ENCODE measurements around the gene PROB1. TPM values are rescaled to one million over a fixed set of nuclear protein-coding genes. Genes with fewer than 3 reads are reported as not detected.
A peak's percentile ranks its signal among the peaks of the same experiment; 100 is the strongest.

The PROB1 gene
- total and polyA plus RNA-seq, 2 of the 13 experiments (the other 11 are each of a cell fraction or from before 2014, with no cell fraction given), result 0.69 to 1.1 TPM

- TF ChIP-seq GMEB1 (CRISPR knock-in tag; IDR thresholded peaks at IDR 0.05; ENCODE audit: borderline replicate concordance) (peak; percentile 32; the same call in 1 of the 2 replicates), TMF1 (CRISPR knock-in tag; IDR thresholded peaks at IDR 0.05; ENCODE audit: low read depth) (no peak), ZNF136 (CRISPR knock-in tag; IDR thresholded peaks at IDR 0.05; ENCODE audit: low read depth) (no peak), SOX5 (CRISPR knock-in tag; IDR thresholded peaks at IDR 0.05; ENCODE audit: borderline replicate concordance) (no peak), ZBTB42 (CRISPR knock-in tag; IDR thresholded peaks at IDR 0.05) (0 out of 2 replicates have a peak, but pooled peaks have one; percentile 73), RARG (CRISPR knock-in tag; IDR thresholded peaks at IDR 0.05; ENCODE audit: low read depth) (no peak), ZBTB1 (CRISPR knock-in tag; IDR thresholded peaks at IDR 0.05; ENCODE audit: borderline replicate concordance) (no peak), IKZF1 (IDR thresholded peaks at IDR 0.05) (no peak), MEIS1 (CRISPR knock-in tag; IDR thresholded peaks at IDR 0.05; ENCODE audit: borderline replicate concordance) (no peak), IRX3 (CRISPR knock-in tag; IDR thresholded peaks at IDR 0.05; ENCODE audit: borderline replicate concordance, low read depth) (no peak), TFDP1 (CRISPR knock-in tag; IDR thresholded peaks at IDR 0.05; ENCODE audit: borderline replicate concordance) (no peak), MAZ (IDR thresholded peaks at IDR 0.05; ENCODE audit: borderline replicate concordance, low read depth, low read length) (peak; percentile 27; the same call in 1 of the 2 replicates), MAZ (CRISPR knock-in tag; IDR thresholded peaks at IDR 0.05; ENCODE audit: low read depth) (peak; percentile 60; the same call in 1 of the 2 replicates), ZKSCAN8 (CRISPR knock-in tag; IDR thresholded peaks at IDR 0.05; ENCODE audit: borderline replicate concordance) (no peak), ZNF230 (CRISPR knock-in tag; IDR thresholded peaks at IDR 0.05) (no peak), PPARG (CRISPR knock-in tag; conservative IDR thresholded peaks at IDR 0.05) (no peak), ATF1 (CRISPR knock-in tag; IDR thresholded peaks at IDR 0.05) (peak; percentile 39; the same call in 1 of the 2 replicates), PHF8 (CRISPR knock-in tag; IDR thresholded peaks at IDR 0.05) (no peak), ZNF567 (CRISPR knock-in tag; IDR thresholded peaks at IDR 0.05; ENCODE audit: borderline replicate concordance) (no peak), ZNF281 (CRISPR knock-in tag; IDR thresholded peaks at IDR 0.05; ENCODE audit: borderline replicate concordance) (0 out of 2 replicates have a peak, but pooled peaks have one; percentile 24), ZNF225 (CRISPR knock-in tag; IDR thresholded peaks at IDR 0.05) (0 out of 2 replicates have a peak, but pooled peaks have one; percentile 29), ZNF350 (CRISPR knock-in tag; IDR thresholded peaks at IDR 0.05; ENCODE audit: borderline replicate concordance, low read depth) (peak; percentile 81), ZNF430 (CRISPR knock-in tag; IDR thresholded peaks at IDR 0.05) (no peak), ZBTB3 (CRISPR knock-in tag; IDR thresholded peaks at IDR 0.05; ENCODE audit: borderline replicate concordance, low read depth) (no peak), ARNT2 (CRISPR knock-in tag; IDR thresholded peaks at IDR 0.05; ENCODE audit: low read depth) (no peak), KDM3A (CRISPR knock-in tag; IDR thresholded peaks at IDR 0.05; ENCODE audit: low read depth) (no peak)
These were observed 6.6 kb downstream of the PROB1 start (continued) for GRCh38 chr5:139388198-139388821.
